ENCODE results near the gene MINDY4.

DNA sequence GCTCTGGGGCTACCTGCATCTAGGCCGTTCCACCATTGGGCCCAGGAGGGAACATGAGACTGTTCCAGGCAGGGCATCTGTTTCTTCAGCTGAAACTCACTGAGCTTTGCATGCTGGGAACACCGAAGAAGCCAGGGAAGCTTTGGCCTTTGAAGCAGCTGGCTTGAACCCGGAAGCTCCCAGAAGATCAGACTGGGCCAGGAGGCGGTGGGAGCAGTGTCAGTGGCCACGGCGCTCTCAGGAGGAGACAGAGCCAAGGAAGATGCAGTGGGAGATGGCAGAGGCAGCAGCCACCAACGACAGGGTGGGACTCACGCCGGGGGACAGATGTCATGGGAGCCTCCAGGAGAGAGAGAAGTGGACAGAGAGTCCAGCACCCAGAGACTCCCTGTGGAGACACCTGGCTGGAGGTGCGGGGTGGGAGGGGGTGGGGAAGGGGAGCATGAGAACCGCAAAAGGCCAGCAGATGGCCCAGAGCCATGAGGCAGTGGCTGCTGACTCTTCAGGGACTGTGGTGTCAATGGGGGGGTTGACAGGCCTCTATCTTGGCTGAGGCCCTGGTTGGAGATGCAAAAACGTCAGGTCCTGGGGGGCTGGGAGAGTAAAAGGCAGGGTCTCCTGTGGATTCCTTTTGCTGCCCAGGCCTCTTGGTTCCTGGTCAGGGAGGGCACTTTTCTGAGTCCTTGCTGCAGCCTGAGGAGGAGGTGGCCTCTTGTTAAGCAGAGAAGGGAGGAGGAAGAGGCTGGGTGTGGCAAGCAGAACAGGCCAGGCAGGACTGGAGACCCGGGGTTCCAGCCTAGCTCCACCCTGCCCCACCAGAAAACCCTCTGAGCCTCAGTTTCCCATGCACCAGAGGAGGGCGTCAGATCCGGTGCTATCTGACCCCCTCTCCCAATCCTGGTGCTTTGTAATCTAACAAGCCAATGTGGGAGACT, 134.1 kb downstream of the MINDY4 start:
- no peak for TF ChIP-seq CTCF (IDR thresholded peaks at IDR 0.05; ENCODE audit: insufficient read depth, low read length, poor library complexity, severe bottlenecking)
- TF ChIP-seq EZH2phosphoT487 (conservative IDR thresholded peaks at IDR 0.05; ENCODE audit: low read length) = no peak

All from SU-DHL-6 (cell line).